Neural crest cell (in vitro differentiated cells): ENCODE results near the gene FAM72A. TPM values are rescaled to one million over a fixed set of nuclear protein-coding genes. Genes with fewer than 3 reads are reported as not detected.
"Not testable (repeated sequence)": the region's sequence is repeated elsewhere in the genome, so short reads cannot be mapped to it uniquely, and the experiment has no call there.

Experiments used
- DNase-seq: peaks from one replicate; pipeline ENCODE4 v3.0.0; 2021; ENCODE audit warnings: low read depth, mixed read lengths, low spot score
- H3K27ac Mint-ChIP-seq: one replicate; pipeline ENCODE4 v1.8.0; 2021; ENCODE audit warnings: mild to moderate bottlenecking, mixed read lengths; ENCODE audit not compliant: unreplicated experiment
- H3K27me3 Mint-ChIP-seq: 2 replicates; pipeline ENCODE4 v1.8.0; 2021; ENCODE audit warnings: low read depth, mild to moderate bottlenecking, mixed read lengths
- H3K36me3 Mint-ChIP-seq: 2 replicates; pipeline ENCODE4 v1.8.0; 2021; ENCODE audit warnings: low read depth, mild to moderate bottlenecking, mixed read lengths
- H3K4me1 Mint-ChIP-seq: 2 replicates; pipeline ENCODE4 v1.8.0; 2021; ENCODE audit warnings: mixed read lengths
- H3K4me3 Mint-ChIP-seq: one replicate; pipeline ENCODE4 v1.8.0; 2021; ENCODE audit warnings: mild to moderate bottlenecking, mixed read lengths
- H3K9me3 Mint-ChIP-seq: 2 replicates; pipeline ENCODE4 v1.8.0; 2021; ENCODE audit warnings: mixed read lengths
- long read RNA-seq: library from polyadenylated mRNA; unstranded; transcript quantifications from one replicate; pipeline ENCODE4 v2.0.0, GENCODE V29; 2020
- total RNA-seq: library from RNA; stranded (reverse); gene quantifications from 2 replicates; pipeline ENCODE4 v1.2.1, GENCODE V29; 2021

The FAM72A gene
- total RNA-seq = 11.2 and 13.0 TPM in 2 replicates
- long read RNA-seq, partial matches to known transcripts = 0 of 6 reads
- long read RNA-seq, other reads (novel, unspliced or antisense) = 1 of 6 reads

GRCh38 chr1:206202789-206203363, at the start of gene FAM72A:
FAM72A (minus strand) TSS chr1:206202839; CDS start chr1:206202025, 814 bp downstream.
- H3K4me1 Mint-ChIP-seq, H3K36me3 Mint-ChIP-seq, H3K27me3 Mint-ChIP-seq, H3K27ac Mint-ChIP-seq, H3K9me3 Mint-ChIP-seq: not testable (repeated sequence)
- H3K4me3 Mint-ChIP-seq = peak within 1 kb of the TSS; percentile 88
- peak; percentile 83 for DNase-seq

DNA sequence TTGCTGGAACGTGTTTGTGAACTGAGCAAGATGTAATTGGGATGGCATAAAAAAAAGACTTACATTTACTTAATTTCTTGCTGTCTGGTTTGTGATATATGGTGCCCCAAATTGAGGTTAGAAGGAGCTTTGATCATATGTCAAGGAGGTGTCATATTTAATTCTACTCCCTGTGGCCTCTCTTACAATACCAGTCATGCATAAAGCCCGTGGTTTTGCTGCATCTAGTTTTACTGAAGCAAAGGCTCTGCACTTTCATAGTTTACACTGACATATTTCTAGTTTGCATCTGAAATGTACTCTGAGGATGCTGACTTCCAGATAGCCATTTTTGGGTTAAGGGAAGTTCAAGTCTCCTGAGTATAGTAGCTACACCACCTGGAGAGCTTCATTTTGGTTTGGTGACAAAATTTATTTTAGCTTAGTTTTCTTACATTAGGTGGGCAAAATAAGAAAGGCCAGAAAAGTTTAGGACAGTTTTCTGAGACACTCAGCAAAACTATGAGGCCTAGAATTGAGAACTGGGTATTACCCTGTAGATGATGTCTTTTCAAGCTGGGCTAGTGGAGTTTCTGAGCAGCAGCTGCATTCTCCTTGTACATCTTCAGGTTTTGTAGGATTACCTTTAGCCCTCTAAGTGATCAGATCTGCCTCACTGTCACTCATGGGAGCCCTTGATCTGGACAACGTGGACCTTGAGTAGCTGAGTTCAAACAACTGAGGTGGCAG, 48.5 kb upstream of the FAM72A start:
- not testable (repeated sequence) for H3K36me3 Mint-ChIP-seq, H3K9me3 Mint-ChIP-seq, H3K27ac Mint-ChIP-seq, H3K27me3 Mint-ChIP-seq, DNase-seq, H3K4me1 Mint-ChIP-seq, H3K4me3 Mint-ChIP-seq

GRCh38 chr1:206246129-206246886, 43.7 kb upstream of the FAM72A start:
- DNase-seq, H3K4me3 Mint-ChIP-seq, H3K4me1 Mint-ChIP-seq, H3K36me3 Mint-ChIP-seq, H3K9me3 Mint-ChIP-seq, H3K27ac Mint-ChIP-seq, H3K27me3 Mint-ChIP-seq: not testable (repeated sequence)

DNA sequence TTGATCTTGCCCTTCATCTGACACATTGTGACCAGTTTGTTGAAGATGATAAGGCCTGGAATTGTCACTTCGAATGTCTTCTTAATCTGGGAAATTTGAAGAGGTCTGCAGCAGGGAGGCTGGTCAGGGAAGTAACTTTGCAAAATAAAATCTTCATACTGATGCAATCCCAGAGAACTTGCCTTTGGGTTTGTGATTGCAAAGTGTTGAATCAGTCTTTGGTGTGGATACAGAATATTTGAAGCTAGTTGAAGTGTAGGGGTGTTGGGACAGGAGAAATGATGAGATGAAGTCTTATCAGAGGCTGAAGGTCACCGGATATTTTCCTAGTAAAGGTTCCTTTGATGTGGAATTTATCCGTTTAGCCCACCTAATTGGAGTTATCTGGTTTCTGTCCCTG, 42.8 kb upstream of the FAM72A start:
- not testable (repeated sequence) for H3K9me3 Mint-ChIP-seq, H3K27ac Mint-ChIP-seq, H3K27me3 Mint-ChIP-seq, H3K4me3 Mint-ChIP-seq, DNase-seq, H3K36me3 Mint-ChIP-seq, H3K4me1 Mint-ChIP-seq

DNA sequence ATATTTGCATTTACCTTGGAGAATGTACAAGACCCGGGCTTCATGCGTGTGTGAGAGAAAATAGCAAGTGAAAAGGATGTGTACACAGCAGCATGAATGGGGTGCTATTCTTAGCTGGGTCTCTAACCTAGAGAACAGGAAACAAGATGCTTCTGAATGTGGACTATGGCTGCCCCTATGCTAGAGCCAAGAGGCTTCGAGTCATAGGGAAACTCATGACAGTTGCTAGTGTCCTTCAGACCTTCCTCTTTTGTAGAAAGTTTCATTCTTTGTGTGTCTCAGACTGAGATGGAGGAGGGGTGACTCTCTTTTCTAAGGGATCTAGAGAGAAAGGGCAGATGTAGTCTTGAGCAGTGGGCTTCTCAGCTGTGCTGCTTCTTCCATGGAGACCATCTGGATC, 40.7 kb upstream of the FAM72A start:
- H3K4me3 Mint-ChIP-seq, DNase-seq, H3K27me3 Mint-ChIP-seq, H3K27ac Mint-ChIP-seq, H3K9me3 Mint-ChIP-seq, H3K36me3 Mint-ChIP-seq, H3K4me1 Mint-ChIP-seq: not testable (repeated sequence)

DNA sequence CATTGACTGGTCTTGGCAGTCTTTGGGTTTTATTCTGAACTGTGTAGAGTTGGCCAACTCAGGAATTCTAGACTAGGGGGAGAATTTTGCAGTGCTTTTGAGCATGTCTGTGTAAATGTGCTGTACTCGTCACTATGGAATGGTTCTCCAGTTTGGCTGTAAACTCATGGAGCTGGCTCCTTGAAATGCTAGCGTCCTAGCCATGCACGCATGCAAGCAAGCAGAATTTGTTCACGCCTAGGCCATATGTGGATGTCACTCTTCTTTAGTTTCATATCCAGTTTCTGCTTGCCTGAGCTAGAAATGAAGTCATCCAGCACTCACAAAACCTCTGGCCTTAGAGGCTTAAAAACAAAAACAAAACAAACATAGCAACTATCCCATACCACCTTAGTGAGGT, 37.6 kb upstream of the FAM72A start:
- not testable (repeated sequence) for H3K27me3 Mint-ChIP-seq, H3K4me3 Mint-ChIP-seq

DNA sequence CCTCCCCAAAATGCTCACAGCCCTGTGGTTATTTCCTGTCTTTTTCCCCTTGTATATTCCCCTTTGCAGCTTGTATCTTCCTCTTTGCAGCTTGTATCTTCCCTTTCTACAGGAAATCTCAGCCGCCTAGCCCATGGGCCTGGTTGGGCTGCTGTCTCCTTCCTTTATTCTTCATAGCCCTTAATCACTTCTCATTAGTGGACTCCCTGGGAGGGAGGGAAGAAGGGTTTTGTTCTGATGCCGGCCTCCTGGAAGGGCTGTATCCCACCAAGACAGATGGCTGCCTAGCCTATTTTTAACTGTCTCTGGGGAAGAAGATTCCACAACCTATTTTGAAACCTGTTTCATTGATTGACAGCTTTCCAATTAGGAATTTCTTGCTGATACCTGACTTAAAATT, 32.6 kb upstream of the FAM72A start:
- not testable (repeated sequence) for H3K27ac Mint-ChIP-seq, H3K9me3 Mint-ChIP-seq, H3K4me3 Mint-ChIP-seq, H3K4me1 Mint-ChIP-seq, H3K36me3 Mint-ChIP-seq, H3K27me3 Mint-ChIP-seq, DNase-seq

More for the DNA sequence above, 37.6 kb upstream of the FAM72A start:
- not testable (repeated sequence) for DNase-seq, H3K9me3 Mint-ChIP-seq, H3K27ac Mint-ChIP-seq, H3K4me1 Mint-ChIP-seq, H3K36me3 Mint-ChIP-seq

DNA sequence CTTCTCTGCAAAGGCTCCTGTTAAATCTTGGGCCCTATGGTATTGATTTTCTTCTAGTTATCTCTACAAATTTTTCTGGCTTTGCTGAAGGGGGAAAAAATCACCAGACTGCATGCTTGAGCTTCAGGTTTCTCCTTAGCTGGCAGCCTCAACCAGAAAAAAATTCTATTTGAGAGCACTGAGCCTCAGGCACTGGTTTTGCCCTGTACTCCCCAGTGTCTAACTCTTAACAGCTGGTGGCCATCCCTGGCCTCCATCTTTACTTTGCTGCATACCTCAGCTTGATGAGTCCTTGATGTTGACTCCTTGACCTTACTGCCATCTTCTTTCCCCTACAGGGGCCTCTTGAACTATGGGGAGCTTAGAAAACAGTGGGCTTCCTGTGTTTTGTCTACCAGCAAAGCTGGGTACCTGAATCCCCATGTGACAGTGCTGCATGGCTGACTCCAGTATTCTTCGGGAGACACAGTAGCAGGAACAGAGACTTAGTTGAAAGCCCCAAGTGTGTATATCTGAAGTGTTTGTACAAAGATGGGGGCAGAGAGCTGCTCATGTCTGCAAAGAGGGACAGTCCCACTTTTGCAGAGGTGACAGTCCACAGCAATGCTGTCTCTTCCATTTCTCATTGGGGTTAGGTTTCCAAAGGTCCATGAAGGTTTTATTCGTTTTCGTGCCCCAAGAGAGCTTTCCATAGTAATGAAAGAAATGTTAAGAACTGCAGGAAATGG, 31.7 kb upstream of the FAM72A start:
- not testable (repeated sequence) for H3K27me3 Mint-ChIP-seq, H3K4me1 Mint-ChIP-seq, H3K36me3 Mint-ChIP-seq, DNase-seq, H3K4me3 Mint-ChIP-seq, H3K9me3 Mint-ChIP-seq, H3K27ac Mint-ChIP-seq

- H3K4me1 Mint-ChIP-seq, H3K27me3 Mint-ChIP-seq, H3K27ac Mint-ChIP-seq, H3K4me3 Mint-ChIP-seq, DNase-seq, H3K36me3 Mint-ChIP-seq, H3K9me3 Mint-ChIP-seq: not testable (repeated sequence)
Observed at GRCh38 chr1:206232970-206233645, 30.5 kb upstream of the FAM72A start.

GRCh38 chr1:206231989-206232388, 29.4 kb upstream of the FAM72A start:
- not testable (repeated sequence) for H3K27ac Mint-ChIP-seq, H3K4me3 Mint-ChIP-seq, DNase-seq, H3K36me3 Mint-ChIP-seq, H3K9me3 Mint-ChIP-seq, H3K27me3 Mint-ChIP-seq, H3K4me1 Mint-ChIP-seq

DNA sequence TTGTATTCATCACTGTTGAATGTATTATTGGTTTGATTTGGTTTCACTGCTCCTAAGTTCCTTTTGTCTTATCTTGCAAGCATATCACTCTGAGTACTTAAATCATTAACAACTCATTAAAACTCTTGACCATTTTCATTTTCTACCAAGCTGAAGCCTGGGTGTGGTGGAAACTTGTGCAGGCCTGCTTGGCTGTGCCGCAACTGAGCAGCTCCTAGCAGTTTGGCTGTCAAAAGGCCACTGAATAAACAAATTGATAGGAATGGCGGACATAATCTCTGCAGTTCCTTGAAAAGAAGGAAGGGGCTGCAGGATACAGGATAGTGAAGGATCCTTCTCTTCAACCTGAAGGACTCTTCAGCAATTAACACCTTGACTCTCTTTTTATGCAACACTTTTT, 26.6 kb upstream of the FAM72A start:
- H3K9me3 Mint-ChIP-seq, H3K27ac Mint-ChIP-seq, DNase-seq, H3K27me3 Mint-ChIP-seq, H3K4me1 Mint-ChIP-seq, H3K36me3 Mint-ChIP-seq, H3K4me3 Mint-ChIP-seq: not testable (repeated sequence)

- H3K4me1 Mint-ChIP-seq, H3K36me3 Mint-ChIP-seq, H3K27ac Mint-ChIP-seq, H3K27me3 Mint-ChIP-seq, H3K4me3 Mint-ChIP-seq, DNase-seq, H3K9me3 Mint-ChIP-seq: not testable (repeated sequence)
Observed at GRCh38 chr1:206226886-206227285, 24.2 kb upstream of the FAM72A start.

DNA sequence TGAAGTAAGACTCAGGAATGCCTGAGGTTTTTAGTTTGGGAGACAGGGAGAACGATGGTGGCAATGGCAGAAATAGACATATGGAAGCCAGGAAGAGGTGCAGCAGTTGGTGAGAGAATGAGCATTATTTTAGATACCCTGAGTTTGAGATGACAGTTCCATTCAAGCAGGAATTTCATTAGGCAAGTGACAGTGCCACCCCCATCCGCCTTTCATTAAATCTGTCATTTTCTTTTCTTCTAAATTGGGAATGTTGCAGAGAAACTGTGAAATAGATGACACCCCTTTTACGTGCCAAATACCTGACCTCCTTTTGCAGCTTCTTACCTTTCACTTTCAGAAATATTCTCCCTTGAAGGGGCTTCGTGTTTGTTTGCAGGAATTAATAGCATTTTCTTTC, 22.7 kb upstream of the FAM72A start:
- DNase-seq, H3K27me3 Mint-ChIP-seq, H3K4me3 Mint-ChIP-seq, H3K9me3 Mint-ChIP-seq, H3K27ac Mint-ChIP-seq, H3K4me1 Mint-ChIP-seq, H3K36me3 Mint-ChIP-seq: not testable (repeated sequence)
